GM23248 (cell line): Measurements from ENCODE around the gene NKAP. TPM values are rescaled to one million over a fixed set of nuclear protein-coding genes. Genes with fewer than 3 reads are reported as not detected.

Experiments used
- DNase-seq: peaks from one replicate; pipeline ENCODE4 v3.0.0-alpha.2; 2015
- H2AFZ ChIP-seq: fragments of 200-600 bp; sonication (generic); 2 replicates; pipeline ENCODE4 v1.6.1; 2016; ENCODE audit warnings: antibody characterized with exemption
- H3F3A ChIP-seq: fragments of 200-600 bp; sonication (generic); 2 replicates; pipeline ENCODE4 v1.6.1; 2016; ENCODE audit warnings: mild to moderate bottlenecking, antibody characterized with exemption, mixed run types; ENCODE audit not compliant: insufficient read depth
- H3K27ac ChIP-seq: fragments of 200-600 bp; sonication (generic); 2 replicates; pipeline ENCODE4 v1.5.1; 2016; ENCODE audit warnings: mild to moderate bottlenecking
- H3K27me3 ChIP-seq: fragments of 200-600 bp; sonication (generic); replicated peaks from 2 replicates; pipeline ENCODE4 v1.6.1; 2016; ENCODE audit warnings: mild to moderate bottlenecking; ENCODE audit not compliant: insufficient read depth
- H3K36me3 ChIP-seq: fragments of 200-600 bp; sonication (generic); 2 replicates; pipeline ENCODE4 v1.6.1; 2016; ENCODE audit warnings: low read depth, mild to moderate bottlenecking
- H3K4me1 ChIP-seq: fragments of 200-600 bp; sonication (generic); 2 replicates; pipeline ENCODE4 v1.6.1; 2016; ENCODE audit warnings: mild to moderate bottlenecking; ENCODE audit not compliant: insufficient read depth
- H3K4me2 ChIP-seq: fragments of 200-600 bp; sonication (generic); one replicate; pipeline ENCODE4 v1.6.1; 2016; ENCODE audit warnings: mild to moderate bottlenecking; ENCODE audit not compliant: unreplicated experiment
- H3K4me3 ChIP-seq: fragments of 200-600 bp; sonication (generic); 2 replicates; pipeline ENCODE4 v1.5.1; 2016; ENCODE audit warnings: mild to moderate bottlenecking
- H3K79me2 ChIP-seq: fragments of 200-600 bp; sonication (generic); 2 replicates; pipeline ENCODE4 v1.6.1; 2016; ENCODE audit warnings: mild to moderate bottlenecking; ENCODE audit not compliant: insufficient read depth
- H3K9ac ChIP-seq: fragments of 200-600 bp; sonication (generic); 2 replicates; pipeline ENCODE4 v1.6.1; 2016; ENCODE audit warnings: mild to moderate bottlenecking
- H3K9me2 ChIP-seq: fragments of 200-600 bp; sonication (generic); 2 replicates; pipeline ENCODE4 v1.6.1; 2016; ENCODE audit warnings: mixed run types, mild to moderate bottlenecking, moderate library complexity; ENCODE audit not compliant: insufficient read depth
- H3K9me3 ChIP-seq: fragments of 200-600 bp; sonication (generic); one replicate; pipeline ENCODE4 v1.6.1; 2017; ENCODE audit warnings: low read depth
- H4K20me1 ChIP-seq: fragments of 200-600 bp; sonication (generic); 2 replicates; pipeline ENCODE4 v1.6.0; 2016; ENCODE audit not compliant: insufficient read depth
- EZH2 ChIP-seq: fragments of 200-600 bp; sonication (generic); IDR thresholded peaks from 2 replicates; pipeline ENCODE4 v1.6.1; 2018; ENCODE audit warnings: antibody characterized with exemption, mild to moderate bottlenecking; ENCODE audit not compliant: insufficient read depth, poor library complexity, severe bottlenecking
- EZH2phosphoT487 ChIP-seq: fragments of 200-600 bp; sonication (generic); IDR thresholded peaks from 2 replicates; pipeline ENCODE4 v1.6.1; 2018; ENCODE audit warnings: antibody characterized with exemption, moderate library complexity, mild to moderate bottlenecking, low read depth; ENCODE audit not compliant: insufficient read depth
- WGBS, 2 experiments: methylation state at CpG; one replicate each; pipeline ENCODE4 v1.1.6; 2015 to 2017; ENCODE audit warnings: low lambda C conversion rate in 2 of 2, low coverage in 1 of 2; ENCODE audit errors: missing lambda C conversion rate in 2 of 2; 5-methylcytosine and 5-hydroxymethylcytosine counted together
- in situ Hi-C: fragments of 300-500 bp; cut with MboI; formaldehyde crosslinking; loops from 2 replicates; pipeline ENCODE4 v1.15.0; 2020
- polyA plus RNA-seq: library from polyadenylated mRNA; unstranded; fragments of >200 nt; fragmentation: Nextera tagmentation; extraction: Ambion mirVana; gene quantifications from 2 replicates; pipeline ENCODE4 v1.2.1, GENCODE V29; 2016
- total RNA-seq: library from RNA; depleted of rRNA; stranded (reverse); fragments of >200 nt; shearing (Covaris generic); gene quantifications from 2 replicates; pipeline ENCODE4 v1.2.3, GENCODE V29; 2014

NKAP gene
- total and polyA plus RNA-seq, 2 experiments from 2014 or later: 3.1 to 3.7 TPM

DNA sequence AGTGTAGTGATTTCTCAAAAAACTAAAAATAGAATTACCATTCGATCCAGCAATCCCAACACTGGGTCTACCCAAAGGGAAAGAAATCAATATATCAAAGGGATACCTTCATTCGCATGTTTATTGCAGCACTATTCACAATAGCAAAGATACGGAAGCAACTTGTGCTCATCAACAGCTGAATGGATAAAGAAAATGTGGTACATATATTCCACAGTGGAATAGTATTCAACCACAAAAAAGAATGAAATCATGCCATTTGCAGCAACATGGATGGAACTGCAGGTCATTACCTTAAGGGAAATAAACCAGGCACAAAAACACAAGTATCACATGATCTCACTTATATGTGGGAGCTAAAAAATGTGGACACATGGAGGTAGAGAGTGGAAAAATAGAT is 42.7 kb upstream of the NKAP start:
- Histone ChIP-seq H4K20me1 (no peaks in the 10 kb centered on the region), H2AFZ (no peak overlapping the region), H3K9me2 (no peaks in the 10 kb centered on the region), H3K27me3 (no peaks in the 10 kb centered on the region; the same call in 1 of the 2 replicates), H3K9me3 (no peaks in the 10 kb centered on the region), H3K36me3 (no peaks in the 10 kb centered on the region), H3K4me2 (no peak overlapping the region), H3K4me3 (no peak overlapping the region), H3K27ac (no peak overlapping the region), H3K9ac (no peak overlapping the region), H3F3A (no peaks in the 10 kb centered on the region), H3K4me1 (no peaks in the 10 kb centered on the region), H3K79me2 (no peaks in the 10 kb centered on the region)
- 71 to 72% methylated on average over 3 of the region's 3 CpGs for WGBS, 2 experiments
- in situ Hi-C loops: no loop called here
- no peak for TF ChIP-seq EZH2phosphoT487
- no peak for TF ChIP-seq EZH2
- DNase-seq: no peak

DNA sequence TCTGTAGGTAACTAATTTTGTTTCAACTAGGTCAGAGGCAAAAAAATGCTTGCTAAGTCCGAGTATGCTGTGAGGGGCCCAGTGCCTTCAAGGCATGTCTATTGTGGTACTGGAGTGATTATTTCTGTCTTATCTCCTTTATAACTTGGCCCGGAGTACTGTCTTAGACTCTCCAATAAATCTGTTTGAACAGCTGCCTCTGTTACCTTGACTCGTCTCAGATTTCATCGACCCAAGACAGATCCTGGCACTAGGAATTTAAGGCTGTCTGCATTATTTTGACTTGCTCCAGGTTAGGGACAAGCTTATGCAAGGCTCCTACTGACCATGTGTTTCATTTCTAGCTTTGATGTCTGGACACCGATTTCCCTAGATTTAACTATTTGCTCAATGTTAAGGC is 41.1 kb upstream of the NKAP start:
- Histone ChIP-seq H2AFZ (no peak overlapping the region), H4K20me1 (no peaks in the 10 kb centered on the region), H3K9ac (no peak overlapping the region), H3K4me2 (no peak overlapping the region), H3K79me2 (no peaks in the 10 kb centered on the region), H3K36me3 (no peaks in the 10 kb centered on the region), H3F3A (no peaks in the 10 kb centered on the region), H3K27me3 (no peaks in the 10 kb centered on the region; the same call in 1 of the 2 replicates), H3K4me1 (no peaks in the 10 kb centered on the region), H3K4me3 (no peak overlapping the region), H3K9me2 (no peaks in the 10 kb centered on the region), H3K27ac (no peak overlapping the region), H3K9me3 (no peaks in the 10 kb centered on the region)
- 17 to 18% methylated on average over 5 of the region's 5 CpGs for WGBS, 2 experiments
- in situ Hi-C loops: no loop called here
- TF ChIP-seq EZH2phosphoT487 (no peak), EZH2 (no peak)
- no peak for DNase-seq

DNA sequence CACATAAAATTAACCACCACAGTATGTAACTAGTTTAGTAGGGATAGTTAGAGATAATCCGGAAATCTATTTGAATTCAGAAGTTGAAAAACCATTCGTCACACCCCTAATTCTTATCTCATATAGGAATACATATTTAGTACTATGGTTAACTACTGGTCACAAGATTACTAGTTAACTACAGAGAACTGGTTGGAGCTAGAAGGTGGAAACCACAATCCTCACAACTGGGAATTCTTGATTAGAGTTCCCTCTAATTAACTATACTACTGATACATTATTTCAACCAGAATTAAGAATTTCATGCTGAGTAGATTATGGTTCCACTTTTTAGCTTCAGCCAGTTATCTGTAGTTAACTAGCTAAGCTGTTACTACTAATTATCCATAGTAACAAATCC is 39.9 kb upstream of the NKAP start:
- no peak overlapping the region for H3K4me2 ChIP-seq

DNA sequence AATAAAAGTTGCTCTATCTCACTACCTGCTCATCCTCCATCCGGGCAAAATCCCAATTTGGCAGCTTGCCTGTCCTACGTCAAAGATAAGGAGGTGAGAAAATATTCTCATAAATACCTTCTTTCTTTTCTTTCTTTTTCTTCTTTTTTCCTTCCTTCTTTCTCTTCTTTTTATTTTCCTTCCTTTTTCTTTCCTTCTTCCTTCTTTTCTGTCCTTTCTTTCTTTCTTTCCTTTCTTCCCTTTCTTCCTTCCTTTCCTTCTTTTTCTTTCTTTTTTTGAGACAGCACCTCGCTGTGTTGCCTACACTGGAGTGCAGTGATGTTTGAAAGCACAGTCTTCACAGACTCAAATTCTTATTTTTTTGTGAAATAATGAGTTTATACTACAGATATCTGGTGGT is 38.6 kb upstream of the NKAP start:
- no peak overlapping the region for H3K4me2 ChIP-seq
- 53 to 57% methylated on average over 3 of the region's 3 CpGs for WGBS, 2 experiments
- no peaks in the 10 kb centered on the region for H3K36me3 ChIP-seq
- TF ChIP-seq EZH2phosphoT487 (no peak), EZH2 (no peak)
- no peaks in the 10 kb centered on the region; the same call in 1 of the 2 replicates for H3K27me3 ChIP-seq
- no peak overlapping the region for H3K9ac ChIP-seq
- DNase-seq: no peak
- H3K4me3 ChIP-seq: no peak overlapping the region
- no peaks in the 10 kb centered on the region for H3K9me2 ChIP-seq
- no peaks in the 10 kb centered on the region for H3K79me2 ChIP-seq
- no peaks in the 10 kb centered on the region for H4K20me1 ChIP-seq
- in situ Hi-C loops: no loop called here
- no peaks in the 10 kb centered on the region for H3K4me1 ChIP-seq
- no peak overlapping the region for H3K27ac ChIP-seq
- no peak overlapping the region for H2AFZ ChIP-seq
- no peaks in the 10 kb centered on the region for H3K9me3 ChIP-seq
- no peaks in the 10 kb centered on the region for H3F3A ChIP-seq

More for the DNA sequence above, 39.9 kb upstream of the NKAP start:
- Histone ChIP-seq H4K20me1 (no peaks in the 10 kb centered on the region), H3K27ac (no peak overlapping the region), H3K9me2 (no peaks in the 10 kb centered on the region), H3F3A (no peaks in the 10 kb centered on the region), H3K4me1 (no peaks in the 10 kb centered on the region), H2AFZ (no peak overlapping the region), H3K9me3 (no peaks in the 10 kb centered on the region), H3K79me2 (no peaks in the 10 kb centered on the region), H3K36me3 (no peaks in the 10 kb centered on the region), H3K4me3 (no peak overlapping the region), H3K9ac (no peak overlapping the region), H3K27me3 (no peaks in the 10 kb centered on the region; the same call in 1 of the 2 replicates)
- TF ChIP-seq EZH2phosphoT487: no peak
- TF ChIP-seq EZH2: no peak
- no peak for DNase-seq
- WGBS, 2 experiments: 81 to 94% methylated on average over 2 of the region's 2 CpGs
- in situ Hi-C loops: no loop called here
